Hypothalamus (tissue), 51 donors: ENCODE measurements around the gene TMEM247.
A peak's percentile ranks its signal among the peaks of the same experiment; 100 is the strongest.

Experiments used
- DNase-seq, 51 donors: peaks; one replicate each; lab custom pipeline; 2025; lab: John Stamatoyannopoulos, UW

TMEM247 gene

DNA sequence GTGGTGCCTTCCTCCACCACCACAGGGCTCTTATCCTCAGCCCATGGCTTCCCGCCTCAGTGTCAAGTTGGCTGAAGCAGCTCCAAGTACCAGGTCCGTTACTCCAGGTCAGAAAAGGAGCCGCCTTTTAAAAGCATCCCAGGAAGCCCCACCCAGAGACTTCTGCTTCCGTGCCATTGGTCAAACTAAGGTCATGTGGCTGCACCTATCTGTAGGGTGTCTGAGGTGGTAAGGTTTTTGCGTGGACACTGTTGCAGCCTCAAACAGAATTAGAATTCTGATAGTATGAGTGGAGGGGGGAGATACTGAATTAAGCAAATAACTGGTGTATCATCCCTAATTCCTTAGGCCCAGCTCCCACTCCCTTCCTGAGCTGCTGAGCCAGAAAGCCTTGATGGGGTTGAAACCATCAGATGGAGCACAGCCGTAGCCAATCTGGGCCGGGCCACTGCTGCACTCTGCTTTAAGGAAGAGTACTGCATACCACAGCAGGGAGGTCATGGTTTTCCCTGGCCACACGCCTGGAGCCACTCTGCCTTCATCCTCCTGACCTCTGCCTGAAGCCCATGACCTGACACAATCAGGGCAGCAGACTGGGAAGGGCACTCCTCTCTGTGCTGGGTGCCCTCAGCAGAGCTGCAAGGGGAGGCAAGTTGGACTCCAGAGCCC is 8.4 kb downstream of the TMEM247 start:
- no peak for DNase-seq

DNA sequence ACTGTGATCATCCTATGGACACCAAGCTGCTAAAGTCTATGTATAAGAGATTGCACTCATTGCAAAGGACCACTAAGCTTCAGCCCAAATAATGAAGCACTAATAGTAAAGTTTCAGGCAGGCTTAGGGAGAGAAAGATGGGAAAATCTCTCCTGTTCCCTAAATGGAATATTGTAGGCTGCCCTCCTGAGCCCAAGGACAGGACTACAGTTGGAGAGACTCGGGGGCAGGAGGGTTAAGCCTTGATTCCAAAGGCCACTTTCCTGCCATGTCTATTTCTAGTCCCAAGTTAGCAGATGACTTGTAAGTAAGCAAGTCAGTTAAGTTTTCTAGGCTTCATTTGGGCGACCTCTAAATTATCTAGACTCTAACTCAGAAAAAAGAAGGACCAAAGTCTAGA is 9.0 kb downstream of the TMEM247 start:
- no peak for DNase-seq

DNA sequence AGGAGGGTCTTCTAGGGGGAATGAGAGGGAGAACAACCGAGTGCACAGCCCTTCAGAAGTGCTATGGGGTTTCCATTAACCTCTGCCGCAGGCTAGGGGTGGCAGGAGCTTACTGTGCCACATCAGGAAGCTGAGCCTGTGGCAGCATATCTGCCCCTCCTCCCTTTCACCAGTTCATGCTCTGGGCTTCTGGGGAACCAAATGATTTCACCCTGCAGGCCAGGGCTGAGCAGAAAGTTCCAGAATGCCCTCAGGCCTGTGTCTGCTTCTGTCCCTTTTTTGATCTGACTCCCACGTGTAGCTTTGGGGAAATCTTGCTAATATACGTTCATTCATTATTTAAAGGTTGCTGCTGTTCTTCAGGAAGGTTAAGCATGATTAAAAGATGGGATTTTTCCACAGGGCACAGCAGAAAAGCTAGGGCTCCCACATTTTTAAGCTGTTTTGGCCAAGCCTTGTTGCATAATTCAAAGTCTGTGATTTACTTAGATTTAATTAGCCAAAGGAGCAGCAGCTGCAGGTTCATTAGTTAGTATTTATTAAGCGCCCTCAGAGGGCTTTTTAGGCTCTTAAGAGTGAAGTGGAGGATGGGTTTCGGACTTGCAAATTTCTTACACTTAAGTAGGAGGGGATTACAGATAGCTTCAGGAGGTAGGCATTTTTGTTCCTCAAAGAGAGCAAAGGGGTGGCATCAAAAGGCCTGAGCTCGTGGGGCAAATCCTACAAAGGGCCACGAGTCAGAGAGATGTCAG is 10.2 kb downstream of the TMEM247 start:
- peak in 19 of 51 donors; percentile 6 to 54 (median 18) for DNase-seq

DNA sequence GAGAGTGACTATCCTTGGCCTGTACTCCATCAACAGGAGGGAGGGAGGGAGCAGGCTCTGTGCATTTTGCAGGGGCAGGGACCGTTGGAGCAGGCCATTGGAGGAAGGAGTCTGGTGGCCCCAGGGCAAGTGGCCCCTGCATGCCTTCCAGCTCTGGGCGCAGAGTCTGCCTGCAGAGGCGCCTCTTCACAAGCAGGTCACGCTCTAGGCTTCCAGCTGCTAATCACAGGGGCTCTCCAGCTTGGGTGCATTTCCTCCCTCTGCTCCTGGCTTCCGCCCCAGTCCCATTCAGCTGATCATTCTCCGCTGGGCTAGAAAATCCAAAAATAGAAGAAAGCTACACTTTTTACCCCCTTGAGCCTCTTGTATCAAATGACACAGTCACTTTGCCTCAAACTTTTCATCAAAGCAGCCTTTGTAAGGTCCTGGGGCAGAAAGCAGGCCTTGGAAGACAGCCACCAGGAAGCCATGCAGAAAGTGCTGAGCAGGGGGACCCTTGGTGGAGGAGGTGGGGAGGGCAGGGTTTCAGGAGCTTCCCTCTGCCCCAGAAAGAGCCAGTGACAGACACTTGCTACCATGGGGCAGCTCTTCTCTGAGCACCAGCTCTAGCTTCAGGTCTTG is 11.3 kb downstream of the TMEM247 start:
- DNase-seq = peak in 46 of 51 donors; percentile 12 to 90 (median 71)

DNA sequence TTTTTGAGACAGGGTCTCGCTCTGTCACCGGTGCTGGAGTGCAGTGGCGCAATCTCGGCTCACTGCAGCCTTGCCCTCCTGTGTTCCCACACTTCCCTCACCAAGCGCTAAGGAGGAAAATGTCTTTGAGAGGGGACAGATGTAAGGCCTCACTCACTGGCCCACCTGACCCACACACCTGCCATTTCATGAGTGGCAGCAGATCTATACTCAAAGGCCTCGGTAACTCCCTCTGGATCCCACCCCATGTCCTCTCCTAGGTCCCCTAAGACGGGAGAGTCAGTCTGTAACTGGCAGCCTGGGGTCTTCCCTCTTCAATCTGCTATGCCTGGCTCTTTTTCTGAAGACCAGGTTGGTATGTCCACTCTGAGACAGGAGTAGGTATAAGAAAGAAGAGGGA is 12.9 kb downstream of the TMEM247 start:
- DNase-seq = no peak

DNA sequence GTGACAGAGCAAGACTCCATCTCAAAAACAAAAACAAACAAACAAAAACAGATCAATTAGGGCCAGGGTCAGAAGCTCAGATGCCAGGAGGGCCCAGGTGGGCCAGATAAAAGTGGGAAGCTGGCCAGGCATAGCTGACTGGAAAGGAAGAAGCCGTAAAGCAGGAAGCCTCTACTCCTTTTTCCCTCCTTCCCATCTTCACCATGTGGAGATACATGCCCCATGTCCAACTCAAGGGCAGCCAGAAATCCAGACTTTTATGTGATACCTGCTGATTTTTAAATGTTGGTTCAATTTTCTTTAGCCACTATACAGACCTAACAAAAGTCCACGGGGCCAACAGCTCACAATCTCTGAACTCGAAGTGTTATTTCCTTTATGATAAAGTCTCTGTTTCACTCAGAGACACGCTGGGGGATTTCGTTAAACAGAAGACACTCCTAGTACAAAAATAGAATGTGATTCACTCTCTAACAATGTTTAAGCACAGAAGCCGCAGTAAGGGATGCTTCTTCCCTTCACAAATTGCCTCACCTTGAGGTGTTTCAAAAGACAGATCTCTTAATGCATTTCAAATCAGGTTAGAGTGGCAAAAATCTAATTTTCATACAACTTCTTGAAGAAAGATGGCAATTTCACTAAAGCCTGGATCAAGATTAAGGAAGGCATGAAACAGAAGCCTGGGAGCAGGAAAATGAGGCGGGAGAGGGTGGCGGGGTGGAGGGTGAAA is 14.0 kb downstream of the TMEM247 start:
- peak in 1 of 51 donors; percentile 68 for DNase-seq

DNA sequence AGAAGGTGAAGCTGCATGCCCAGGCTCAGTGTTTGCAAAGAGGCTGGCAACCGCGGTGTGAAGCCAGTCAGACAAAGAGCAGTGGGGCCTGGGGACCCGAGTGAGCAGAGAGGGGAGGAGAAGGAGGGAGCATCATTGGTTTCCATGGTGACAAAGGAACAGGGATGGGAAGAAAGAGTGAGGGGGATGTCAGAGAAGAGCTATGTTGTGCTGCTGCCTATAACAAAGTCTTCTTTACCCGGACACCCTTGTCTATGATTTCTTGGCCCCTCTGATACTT is 14.5 kb downstream of the TMEM247 start:
- DNase-seq = peak in 6 of 51 donors; percentile 9 to 25 (median 16)

DNA sequence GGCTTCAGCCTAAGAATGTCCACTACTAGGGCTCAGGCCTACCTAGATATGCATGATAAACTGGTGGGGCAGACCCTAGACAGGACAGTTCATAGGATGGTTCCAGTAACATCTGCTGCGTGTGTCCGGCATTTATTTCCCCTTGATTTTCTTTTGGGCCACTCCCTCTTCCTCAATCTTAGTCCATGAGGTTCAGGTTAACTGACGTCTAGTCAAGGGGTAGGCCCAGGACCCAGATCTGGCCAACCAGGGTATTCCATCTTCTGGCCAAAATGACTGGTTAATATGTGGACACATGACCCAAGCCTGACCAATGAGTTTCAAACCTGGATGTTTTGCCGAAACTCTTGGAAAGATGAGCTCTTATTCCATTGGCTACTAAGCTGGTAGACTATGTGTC is 15.2 kb downstream of the TMEM247 start:
- DNase-seq = no peak

DNA sequence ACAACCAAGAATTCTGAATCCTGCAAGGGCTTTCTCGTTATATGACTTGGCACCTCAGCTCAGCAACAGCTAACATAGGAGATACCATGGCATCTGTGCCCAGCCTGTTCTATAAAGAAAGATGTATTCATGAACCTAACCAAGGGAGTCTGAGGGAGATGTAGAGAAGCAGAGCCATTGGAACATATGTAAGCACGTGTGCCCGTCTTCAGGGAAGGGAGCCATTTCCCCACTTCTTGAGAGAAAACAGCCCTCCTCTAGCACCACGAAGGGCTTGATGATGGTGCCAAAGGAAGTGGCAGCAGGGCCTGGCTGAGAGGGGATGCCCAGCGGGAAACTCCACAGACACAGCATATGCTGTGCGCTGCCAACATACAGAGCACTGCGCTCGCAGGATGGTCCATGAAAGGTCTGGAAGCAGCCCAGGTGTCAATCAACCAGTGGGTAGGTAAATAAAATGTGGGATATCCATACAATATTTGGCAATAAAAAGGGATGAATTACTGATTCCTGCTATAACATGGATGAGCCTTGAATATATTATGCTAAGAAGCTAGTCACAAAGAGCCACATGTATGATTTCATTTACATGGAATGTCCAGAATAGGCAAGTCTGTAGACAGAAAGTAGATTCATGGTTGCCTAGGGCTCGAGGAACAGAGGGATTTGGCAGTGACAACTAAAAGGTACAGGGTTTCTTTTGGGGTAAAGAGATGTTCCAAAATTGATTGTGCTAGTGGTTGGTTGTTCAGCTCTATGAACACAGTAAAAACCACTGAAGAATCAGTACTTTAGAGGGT is 16.1 kb downstream of the TMEM247 start:
- DNase-seq = no peak

DNA sequence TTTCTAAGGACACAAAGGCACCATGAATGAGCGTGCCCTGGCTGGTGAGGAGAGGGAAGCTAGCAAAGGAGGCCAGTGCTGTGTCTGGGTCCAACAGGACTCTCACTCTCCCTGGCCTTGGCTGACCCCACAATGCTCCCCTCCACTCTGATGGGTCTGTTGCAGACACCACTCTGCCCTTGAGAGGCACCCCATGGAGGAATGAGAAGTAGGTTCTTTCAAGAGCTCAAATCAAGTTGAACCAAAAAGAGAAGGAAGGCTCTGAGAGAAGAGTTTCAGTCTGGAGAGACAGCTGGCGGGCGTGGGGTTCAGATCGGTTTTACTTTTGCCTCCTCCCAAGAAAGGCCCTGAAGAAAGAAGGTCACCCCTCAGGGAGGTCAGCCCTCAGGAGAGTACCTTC is 18.4 kb downstream of the TMEM247 start:
- no peak for DNase-seq

DNA sequence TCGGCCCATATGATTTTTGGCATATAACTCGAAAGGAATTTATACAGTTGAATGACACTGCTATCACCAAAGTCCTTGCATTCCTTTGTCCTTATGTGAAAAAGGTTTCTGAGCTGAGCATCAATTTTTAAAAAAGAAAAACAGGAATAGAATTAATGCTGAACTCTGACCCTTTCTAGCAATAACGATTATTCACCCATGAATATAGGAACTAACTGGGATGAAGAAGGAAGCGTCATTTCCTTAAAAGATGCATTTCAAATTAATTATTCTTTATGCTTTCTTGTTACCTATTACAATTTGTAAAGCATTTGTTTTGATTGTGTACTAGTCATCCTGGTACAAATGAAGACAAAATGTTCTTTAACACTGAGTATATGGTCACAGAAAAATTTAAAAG is 19.3 kb downstream of the TMEM247 start:
- DNase-seq = no peak

DNA sequence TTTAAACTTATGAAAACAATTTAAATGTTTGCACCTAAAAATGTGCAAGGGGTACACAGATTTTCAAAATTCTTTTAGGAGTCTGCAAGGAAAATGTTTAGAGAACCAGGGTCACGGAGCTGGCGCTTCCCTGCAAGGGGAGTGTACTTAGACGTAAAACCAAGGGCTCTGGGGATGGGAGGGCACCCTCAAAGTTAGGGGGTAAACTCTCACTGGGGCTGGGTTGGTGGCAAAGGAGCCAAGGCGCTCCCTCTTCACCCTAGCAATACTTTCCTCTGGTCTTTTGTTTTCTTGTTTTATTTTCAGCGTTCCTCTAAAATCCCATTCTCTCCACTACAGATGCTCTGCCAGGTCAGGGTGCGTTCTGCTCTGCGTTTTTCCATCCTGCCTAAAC is 20.0 kb downstream of the TMEM247 start:
- peak in 1 of 51 donors; percentile 45 for DNase-seq

DNA sequence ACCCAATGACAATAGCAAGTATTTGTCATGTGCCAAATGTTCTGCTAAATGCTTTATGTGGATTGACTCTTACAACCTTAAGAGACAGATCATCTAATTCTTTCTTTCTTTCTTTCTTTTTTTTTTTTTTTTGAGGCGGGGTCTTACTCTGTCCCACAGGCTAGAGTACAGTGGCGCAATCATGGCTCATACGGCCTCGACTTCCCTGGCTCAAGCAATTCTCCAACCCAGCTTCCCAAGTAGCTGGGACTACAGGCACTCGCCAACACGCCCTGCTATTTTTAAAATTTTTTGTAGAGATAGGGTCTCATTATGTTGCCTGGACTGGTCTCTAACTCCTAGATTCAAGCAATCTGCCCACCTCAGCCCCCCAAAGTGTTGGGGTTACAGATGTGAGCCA is 21.4 kb downstream of the TMEM247 start:
- DNase-seq = no peak

DNA sequence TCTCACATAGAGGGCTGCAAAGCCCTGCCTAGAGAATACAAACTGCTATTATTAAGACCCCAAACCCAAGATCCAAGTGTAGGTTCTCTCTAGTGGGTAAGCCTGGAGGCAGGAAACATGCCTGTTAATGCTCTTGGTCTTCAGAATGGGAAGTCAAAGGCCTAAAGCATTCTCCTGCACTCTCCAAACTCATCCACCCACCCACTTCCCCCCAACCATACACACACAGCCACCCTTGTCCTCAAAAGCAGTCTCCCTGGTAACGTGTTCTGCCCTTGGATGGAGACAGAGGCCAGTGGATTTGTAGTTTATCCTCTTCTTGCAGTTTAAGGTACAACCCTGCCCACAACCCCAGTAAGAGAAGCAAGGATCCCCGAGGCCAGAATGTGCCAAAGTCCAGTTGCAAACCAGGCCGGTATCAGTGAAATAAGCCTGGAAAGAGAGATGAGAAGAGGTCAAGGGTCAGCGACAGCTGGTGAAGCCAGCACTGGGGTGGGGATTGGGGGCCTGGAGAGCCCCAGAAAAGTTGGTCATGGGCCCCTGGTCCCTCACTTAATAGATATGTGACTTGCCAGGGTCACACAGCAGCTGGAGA is 23.0 kb downstream of the TMEM247 start:
- no peak for DNase-seq

DNA sequence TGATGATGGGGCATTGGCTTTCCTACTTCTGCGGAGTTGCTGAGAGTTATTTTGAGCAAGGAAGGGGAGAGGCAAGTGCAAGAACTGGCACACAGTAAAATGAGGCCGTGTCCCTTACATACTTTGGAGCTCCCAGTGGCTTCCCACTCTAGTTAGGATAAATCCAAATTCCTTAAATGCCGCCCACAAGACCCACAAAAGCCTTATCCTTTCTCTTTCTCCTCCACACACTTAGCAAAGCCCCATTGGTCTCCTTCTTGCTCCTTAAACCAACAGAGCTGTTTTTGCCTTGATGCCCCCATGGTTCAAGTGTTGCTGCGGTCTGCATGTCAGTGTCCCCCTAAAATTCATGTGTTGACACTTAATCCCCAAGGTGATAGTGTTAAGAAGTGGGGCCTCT is 24.3 kb downstream of the TMEM247 start:
- no peak for DNase-seq

DNA sequence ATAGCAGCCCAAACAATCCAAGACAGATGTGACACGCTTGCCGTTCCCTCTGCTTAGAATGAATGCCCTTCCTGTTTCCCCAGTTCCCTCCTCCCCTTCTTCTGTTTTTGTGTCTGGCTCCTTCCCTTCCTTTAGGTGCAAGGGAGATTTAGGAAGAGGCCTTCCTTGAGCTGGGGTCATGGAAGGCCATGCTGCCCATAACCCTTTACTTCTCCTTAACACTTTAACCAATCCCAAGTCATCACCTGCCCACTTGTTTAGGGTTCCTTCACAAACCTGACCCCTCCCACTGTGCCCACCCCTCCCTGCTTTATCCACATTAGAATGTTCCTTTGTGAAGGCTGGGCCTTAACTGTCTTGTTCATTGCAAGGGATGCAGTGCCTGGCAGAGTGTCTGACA is 24.9 kb downstream of the TMEM247 start:
- no peak for DNase-seq

DNA sequence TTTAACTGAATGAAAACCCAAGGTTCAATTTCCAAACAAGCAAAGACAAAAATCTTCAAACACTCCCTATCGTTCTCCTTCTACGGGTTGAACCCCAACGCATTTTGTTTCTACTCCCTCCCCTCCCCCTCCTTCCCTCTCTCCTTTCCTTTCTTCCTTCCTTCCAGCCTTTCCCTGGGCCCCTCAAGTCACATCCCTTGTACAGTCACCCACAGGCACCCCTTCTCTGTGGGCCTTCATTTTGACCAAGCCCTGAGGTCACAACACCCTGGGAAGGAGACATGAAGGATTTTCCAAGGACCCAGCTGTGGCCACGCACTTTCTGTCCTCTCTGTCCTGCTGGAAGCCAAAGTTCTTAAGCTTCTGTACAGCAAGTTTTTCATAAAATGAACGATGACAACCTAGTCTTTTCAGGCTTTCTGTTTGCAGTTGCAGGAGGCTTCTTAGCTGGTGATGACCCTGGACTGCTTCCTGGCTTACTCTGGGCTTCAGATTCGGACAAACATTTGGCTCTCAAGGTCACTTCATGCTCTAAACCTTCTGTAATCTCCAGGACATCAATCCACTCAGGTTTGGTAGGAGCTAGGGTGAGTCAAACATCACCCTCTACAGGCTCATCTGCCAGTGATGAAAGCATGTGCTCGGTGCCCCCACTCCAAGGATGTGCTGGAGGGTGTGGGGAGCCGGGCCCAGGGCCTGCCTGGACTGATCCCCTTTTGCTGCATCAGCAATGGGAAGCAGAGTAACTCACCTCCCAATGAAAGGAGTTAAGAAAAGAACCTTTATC is 25.5 kb downstream of the TMEM247 start:
- DNase-seq = no peak

DNA sequence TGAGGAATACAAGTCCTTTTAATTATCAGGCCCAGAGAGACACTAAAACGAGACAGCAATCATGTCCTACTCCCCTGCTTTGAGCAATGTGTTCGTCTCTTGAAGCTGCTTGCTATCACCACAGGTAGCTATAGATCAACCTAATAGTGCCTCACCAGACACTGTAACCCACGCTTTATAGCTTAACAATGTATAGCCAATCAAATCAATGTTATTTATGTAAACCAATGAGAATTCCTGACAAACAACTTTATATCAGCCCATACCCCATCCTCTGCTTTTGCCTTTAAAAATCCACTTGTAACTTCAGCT is 26.1 kb downstream of the TMEM247 start:
- DNase-seq = no peak

DNA sequence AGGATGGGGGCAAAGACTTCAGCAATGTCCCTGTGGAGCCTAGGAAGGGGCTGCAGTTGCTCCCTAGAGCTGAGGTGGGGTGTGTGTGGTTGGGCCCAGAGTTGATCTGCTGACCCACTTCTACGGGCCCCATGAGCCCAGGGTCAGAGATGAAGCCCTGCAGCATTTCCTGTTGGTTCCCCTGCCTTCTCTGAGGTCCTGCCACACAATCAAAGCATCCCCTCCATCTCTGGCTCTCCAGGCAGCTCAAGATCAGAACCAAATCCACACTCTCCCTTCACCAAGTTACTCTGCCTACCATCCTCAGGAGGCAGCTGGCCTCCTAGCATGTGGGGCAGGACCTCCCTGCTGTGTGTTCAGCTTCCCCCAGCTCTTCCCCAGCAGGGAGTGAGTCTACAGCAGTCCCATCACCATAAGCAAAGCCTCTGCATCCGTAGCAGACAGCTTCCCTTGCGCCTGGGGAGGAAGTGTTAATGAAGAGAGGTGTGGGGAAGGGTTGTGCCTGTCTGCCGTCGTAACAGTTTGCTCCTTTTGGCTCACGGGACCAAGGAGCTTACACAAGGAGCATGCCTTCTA is 26.9 kb downstream of the TMEM247 start:
- DNase-seq = no peak
